HG03139 (cell line): ENCODE measurements around the gene SLC2A4RG.

Source experiments
- ATAC-seq: cut with Tn5 transposase; IDR thresholded peaks from one replicate; pipeline ENCODE4 v1.9.1; 2021; ENCODE audit not compliant: unreplicated experiment

Gene SLC2A4RG

GRCh38 chr20:63738687-63739129 lies 868 bp upstream of the SLC2A4RG start:
- ATAC-seq = no peak

- peak; percentile 9 for ATAC-seq
Observed at GRCh38 chr20:63740070-63740626, 572 bp downstream of the SLC2A4RG start.

GRCh38 chr20:63740627-63741353 lies 1.2 kb downstream of the SLC2A4RG start:
- ATAC-seq = no peak

GRCh38 chr20:63741354-63741675 lies 1.7 kb downstream of the SLC2A4RG start:
- ATAC-seq = no peak

GRCh38 chr20:63741676-63742380 lies 2.3 kb downstream of the SLC2A4RG start:
- ATAC-seq = no peak

- ATAC-seq = no peak
Observed at GRCh38 chr20:63742381-63743024, 2.9 kb downstream of the SLC2A4RG start.

- ATAC-seq = no peak
Observed at GRCh38 chr20:63743210-63743970, 3.8 kb downstream of the SLC2A4RG start.

- ATAC-seq = no peak
Observed at GRCh38 chr20:63744158-63744557, 4.6 kb downstream of the SLC2A4RG start.

GRCh38 chr20:63744574-63745423 lies 5.2 kb downstream of the SLC2A4RG start:
- no peak for ATAC-seq

GRCh38 chr20:63745424-63745805 lies 5.8 kb downstream of the SLC2A4RG start:
- no peak for ATAC-seq

- ATAC-seq = no peak
Observed at GRCh38 chr20:63745961-63746731, 6.6 kb downstream of the SLC2A4RG start.

- ATAC-seq = no peak
Observed at GRCh38 chr20:63746751-63747315, 7.3 kb downstream of the SLC2A4RG start.

GRCh38 chr20:63747622-63748069 lies 8.1 kb downstream of the SLC2A4RG start:
- ATAC-seq = no peak

GRCh38 chr20:63748070-63748933 lies 8.7 kb downstream of the SLC2A4RG start:
- no peak for ATAC-seq

GRCh38 chr20:63748934-63749270 lies 9.3 kb downstream of the SLC2A4RG start:
- no peak for ATAC-seq

GRCh38 chr20:63749597-63750508 lies 10.3 kb downstream of the SLC2A4RG start:
- no peak for ATAC-seq

- ATAC-seq = no peak
Observed at GRCh38 chr20:63750807-63751470, 11.4 kb downstream of the SLC2A4RG start.
